GM19395 (cell line): ENCODE data around the gene GCFC2.
"Not testable (repeated sequence)": the region's sequence is repeated elsewhere in the genome, so short reads cannot be mapped to it uniquely, and the experiment has no call there.

Experiments
- ATAC-seq: cut with Tn5 transposase; IDR thresholded peaks from one replicate; pipeline ENCODE4 v1.9.1; 2021; ENCODE audit warnings: mild to moderate bottlenecking, moderate library complexity; ENCODE audit not compliant: unreplicated experiment

Gene GCFC2

GRCh38 chr2:75710577-75711253, at the start of gene GCFC2:
Gene GCFC2 (minus strand): TSS chr2:75710915. CDS start chr2:75710855, 60 bp downstream.
- peak; percentile 93 for ATAC-seq

GRCh38 chr2:75752828-75753227, 42.1 kb upstream of the GCFC2 start:
- ATAC-seq = no peak

DNA sequence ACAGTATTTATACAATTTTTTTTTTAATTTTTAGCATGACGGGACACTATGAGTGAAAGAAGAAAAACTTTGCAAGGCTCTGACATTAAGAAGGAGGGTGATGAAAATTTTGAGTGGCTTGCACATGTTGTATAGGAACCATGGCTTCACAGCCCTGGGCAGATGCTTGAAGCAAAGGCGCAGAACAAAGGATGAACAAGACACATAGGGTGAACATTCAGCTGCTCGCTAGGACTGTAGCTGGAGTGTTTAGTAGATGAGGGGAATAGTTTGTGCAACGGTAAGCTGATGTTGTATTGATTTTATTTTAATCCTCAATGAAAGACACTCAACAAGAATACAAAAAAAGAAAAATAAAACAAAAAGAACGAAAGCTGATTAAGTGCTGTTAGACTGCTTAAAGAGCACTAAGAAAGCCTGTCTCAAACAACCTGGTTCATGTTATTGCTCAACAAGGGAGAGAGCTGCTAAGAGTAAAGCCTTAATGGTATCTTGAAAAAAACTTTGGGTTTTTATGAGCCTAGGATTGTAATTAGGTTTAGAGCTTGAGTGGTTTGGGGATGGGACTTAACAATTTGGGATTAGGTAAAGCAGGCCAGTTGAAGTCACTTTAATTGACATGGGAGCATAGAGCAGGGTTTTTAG, 41.2 kb upstream of the GCFC2 start:
- ATAC-seq = no peak

GRCh38 chr2:75751360-75751759, 40.6 kb upstream of the GCFC2 start:
- peak; percentile 77 for ATAC-seq

GRCh38 chr2:75737961-75738360, 27.2 kb upstream of the GCFC2 start:
- no peak for ATAC-seq

GRCh38 chr2:75736276-75736675, 25.6 kb upstream of the GCFC2 start:
- no peak for ATAC-seq

- ATAC-seq = no peak
Observed at GRCh38 chr2:75729861-75730260, 19.1 kb upstream of the GCFC2 start.

DNA sequence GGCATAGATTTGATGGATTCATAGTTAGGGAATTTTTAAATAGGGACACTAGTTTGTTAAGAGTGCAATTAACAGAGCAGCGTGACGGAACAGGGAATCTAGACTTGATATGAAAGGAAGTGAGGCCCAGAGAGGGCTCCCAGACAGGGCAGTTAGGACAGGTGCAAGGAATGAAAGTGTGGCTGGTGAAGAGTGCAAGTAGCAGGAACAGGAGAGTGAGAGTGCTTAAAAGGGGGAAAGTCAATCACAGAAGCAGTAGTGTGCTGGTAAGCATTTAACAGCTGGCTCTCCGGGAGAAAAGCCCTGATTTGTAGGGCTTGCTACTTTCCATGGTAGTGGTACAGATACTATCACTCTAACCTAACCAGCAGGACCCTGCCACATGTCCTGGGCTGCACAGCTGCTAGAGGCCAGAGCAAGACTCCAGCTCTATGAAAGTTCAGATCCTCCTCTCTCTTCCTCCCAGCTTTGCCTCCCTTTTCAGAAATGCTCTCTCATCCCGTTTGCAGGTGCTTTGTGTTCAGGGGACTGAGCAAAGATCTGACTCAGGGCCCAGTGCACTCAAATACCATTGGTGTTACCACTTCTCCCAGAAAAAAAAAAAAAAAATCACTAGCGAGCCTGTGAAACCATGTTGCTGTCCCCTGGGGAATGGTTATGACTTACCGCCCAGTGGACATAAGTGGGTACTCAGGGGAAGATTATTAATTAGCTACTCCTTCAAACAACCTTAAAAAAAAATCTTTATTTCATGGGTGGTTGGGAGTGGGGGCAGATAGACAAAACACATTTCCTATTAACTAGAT, 18.1 kb upstream of the GCFC2 start:
- no peak for ATAC-seq

GRCh38 chr2:75722687-75723086, 12.0 kb upstream of the GCFC2 start:
- no peak for ATAC-seq

- no peak for ATAC-seq
Observed at GRCh38 chr2:75720525-75720924, 9.8 kb upstream of the GCFC2 start.

GRCh38 chr2:75719616-75720015, 8.9 kb upstream of the GCFC2 start:
- no peak for ATAC-seq

DNA sequence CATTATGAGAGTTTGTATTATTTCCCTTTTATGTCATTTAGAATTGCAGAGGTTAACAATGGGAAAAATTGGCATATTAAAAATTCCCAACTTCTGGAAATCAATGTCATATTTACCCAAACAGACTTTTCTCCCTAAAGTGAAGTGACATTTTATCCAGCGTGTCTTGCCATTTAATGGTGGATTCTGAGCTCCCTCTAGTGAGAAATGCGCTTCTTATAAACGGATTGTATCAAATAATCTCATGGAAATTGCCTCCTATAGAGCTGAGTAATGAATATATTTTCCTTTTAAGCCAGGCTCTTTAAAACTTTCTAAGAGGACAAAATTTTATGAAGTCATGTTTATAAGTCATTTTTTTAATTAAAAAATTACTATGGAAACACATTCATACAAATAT, 5.7 kb upstream of the GCFC2 start:
- no peak for ATAC-seq

DNA sequence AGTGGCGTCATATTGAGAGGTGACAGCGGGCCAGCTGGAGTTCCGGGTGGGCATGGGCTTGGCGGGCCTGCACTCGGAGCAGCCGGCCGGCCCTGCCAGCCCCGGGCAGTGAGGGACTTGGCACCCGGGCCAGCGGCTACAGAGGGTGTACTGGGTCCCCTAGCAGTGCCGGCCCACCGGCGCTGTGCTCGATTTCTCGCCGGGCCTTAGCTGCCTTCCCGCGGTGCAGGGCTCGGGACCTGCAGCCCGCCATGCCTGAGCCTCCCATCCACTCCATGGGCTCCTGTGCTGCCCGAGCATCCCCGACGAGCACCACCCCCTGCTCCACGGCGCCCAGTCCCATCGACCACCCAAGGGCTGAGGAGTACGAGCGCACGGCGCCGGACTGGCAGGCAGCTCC, 875 bp upstream of the GCFC2 start:
- not testable (repeated sequence) for ATAC-seq

GRCh38 chr2:75710220-75710576, 517 bp downstream of the GCFC2 start:
- ATAC-seq = peak; percentile 45

- ATAC-seq = no peak
Observed at GRCh38 chr2:75709297-75709696, 1.4 kb downstream of the GCFC2 start.

GRCh38 chr2:75707901-75708300, 2.8 kb downstream of the GCFC2 start:
- ATAC-seq = no peak

GRCh38 chr2:75705921-75706320, 4.8 kb downstream of the GCFC2 start:
- no peak for ATAC-seq

DNA sequence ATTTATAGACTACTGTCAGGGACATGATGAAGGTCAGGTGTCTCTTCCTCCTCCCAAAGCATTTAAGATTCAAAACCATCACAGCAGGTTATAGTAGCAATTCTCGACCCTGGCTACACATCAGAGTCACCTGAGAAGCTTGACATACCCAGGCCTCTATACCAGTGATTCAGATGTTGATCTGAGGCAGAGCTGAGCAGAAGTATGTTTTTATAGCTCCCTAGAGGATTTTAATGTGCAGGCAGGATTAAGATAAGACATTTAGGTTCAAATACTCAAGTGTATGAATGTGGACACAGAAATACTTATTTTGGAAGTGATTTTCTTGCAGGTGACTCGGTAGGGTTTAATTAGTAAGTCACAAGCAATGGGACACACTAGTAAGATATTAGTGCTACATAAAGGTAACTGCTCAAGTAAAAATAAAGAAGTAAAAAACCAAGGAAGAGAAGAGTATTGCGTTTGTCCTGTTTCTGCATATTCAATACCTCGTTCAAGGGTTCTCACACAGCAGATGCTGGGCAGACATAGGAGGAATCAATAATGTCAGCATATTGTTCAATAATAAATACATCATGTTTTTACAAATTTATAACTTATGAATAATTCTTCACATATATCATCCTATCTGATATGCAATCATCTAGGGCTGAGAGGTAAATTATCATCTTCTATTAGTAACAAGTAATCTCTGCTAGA, 7.0 kb downstream of the GCFC2 start:
- ATAC-seq = no peak

DNA sequence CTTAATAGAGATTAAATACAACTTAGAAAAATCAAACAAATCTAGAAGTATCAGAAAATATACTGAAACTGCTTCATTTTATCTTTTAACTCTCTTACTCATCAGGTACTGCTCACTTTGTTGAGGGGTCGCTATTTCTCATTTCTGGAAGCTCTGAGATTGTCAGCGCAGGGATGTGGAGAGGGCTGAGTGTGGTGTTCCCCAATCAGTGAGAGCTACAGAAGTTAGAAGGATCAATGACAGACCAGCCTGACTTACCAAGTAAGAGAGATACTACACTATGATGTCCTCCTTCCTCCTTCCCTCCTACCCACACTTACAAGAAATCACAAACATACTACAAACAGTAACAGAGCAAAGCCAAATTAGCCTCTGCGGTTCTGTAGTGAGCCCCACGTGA, 8.1 kb downstream of the GCFC2 start:
- no peak for ATAC-seq

GRCh38 chr2:75698918-75699317, 11.8 kb downstream of the GCFC2 start:
- ATAC-seq = no peak

GRCh38 chr2:75688196-75688595, 22.5 kb downstream of the GCFC2 start:
- no peak for ATAC-seq
